A673 (cell line): Measurements from ENCODE around the gene GCNT3. TPM values are rescaled to one million over a fixed set of nuclear protein-coding genes. Genes with fewer than 3 reads are reported as not detected.
"Not testable (repeated sequence)": the region's sequence is repeated elsewhere in the genome, so short reads cannot be mapped to it uniquely, and the experiment has no call there.

ENCODE experiments used
- BruUV-seq: library from RNA; stranded (reverse); fragments of 400-500 nt; replicated peaks from 2 replicates; lab custom pipeline; 2021; lab: Mats Ljungman, UMichigan
- CTCF ChIA-PET: fragments of 300-600 bp; sonication (Branson Sonifier 250); formaldehyde crosslinking; loops from one replicate; lab custom pipeline; 2022; ENCODE audit warnings: antibody characterized with exemption; lab: Charles Lee
- POLR2A ChIA-PET: fragments of 300-600 bp; sonication (Branson Sonifier 250); formaldehyde crosslinking; loops from one replicate; lab custom pipeline; 2022; ENCODE audit warnings: antibody characterized with exemption; ENCODE audit not compliant: low non-redundant PET; lab: Charles Lee
- DNase-seq: peaks from one replicate; pipeline ENCODE4 v3.0.0-alpha.2; 2015; ENCODE audit warnings: low spot score
- H3K27ac ChIP-seq: fragments of 200-600 bp; sonication (generic); 2 replicates; pipeline ENCODE4 v1.5.1; 2016; ENCODE audit warnings: mixed run types, low read depth, mild to moderate bottlenecking, mixed read lengths, antibody characterized with exemption, low read length; ENCODE audit not compliant: poor library complexity, severe bottlenecking
- H3K27me3 ChIP-seq: fragments of 200-600 bp; sonication (generic); replicated peaks from 2 replicates; pipeline ENCODE4 v1.6.1; 2017; ENCODE audit warnings: mixed run types, low read depth, mild to moderate bottlenecking, mixed read lengths, antibody characterized with exemption, low read length; ENCODE audit not compliant: insufficient read depth, poor library complexity
- H3K36me3 ChIP-seq: fragments of 200-600 bp; sonication (generic); 2 replicates; pipeline ENCODE4 v1.6.1; 2016; ENCODE audit warnings: mixed run types, mild to moderate bottlenecking, mixed read lengths, antibody characterized with exemption, low read length; ENCODE audit not compliant: insufficient read depth, poor library complexity, severe bottlenecking
- H3K4me1 ChIP-seq: fragments of 200-600 bp; sonication (generic); 2 replicates; pipeline ENCODE4 v1.6.1; 2017; ENCODE audit warnings: mixed run types, mild to moderate bottlenecking, mixed read lengths, antibody characterized with exemption, low read length; ENCODE audit not compliant: insufficient read depth, poor library complexity, severe bottlenecking
- H3K4me3 ChIP-seq: fragments of 200-600 bp; sonication (generic); 2 replicates; pipeline ENCODE4 v1.5.1; 2016; ENCODE audit warnings: low read depth, mixed run types, mild to moderate bottlenecking, mixed read lengths, low read length; ENCODE audit not compliant: poor library complexity, severe bottlenecking
- H3K9me3 ChIP-seq: fragments of 200-600 bp; sonication (generic); 2 replicates; pipeline ENCODE4 v1.6.1; 2016; ENCODE audit warnings: mixed run types, low read depth, mild to moderate bottlenecking, mixed read lengths, antibody characterized with exemption, low read length; ENCODE audit not compliant: poor library complexity, severe bottlenecking
- EZH2 ChIP-seq: fragments of 200-600 bp; sonication (generic); IDR thresholded peaks from 2 replicates; pipeline ENCODE4 v1.6.1; 2017; ENCODE audit warnings: borderline replicate concordance, low read depth, mild to moderate bottlenecking, mixed read lengths, antibody characterized with exemption, low read length; ENCODE audit not compliant: poor library complexity, severe bottlenecking
- intact Hi-C: fragments of 100-400 bp; cut with micrococcal nuclease; formaldehyde crosslinking; loops from one replicate; pipeline ENCODE4 v1.10.0; 2022; ENCODE audit not compliant: unreplicated experiment
- total RNA-seq: library from RNA; stranded (reverse); gene quantifications from 2 replicates; pipeline ENCODE4 v1.2.3, GENCODE V29; 2021
- TF ChIP-seq, protein P1 (sequence below): fragments of 300-800, 200-600 bp; sonication (generic); conservative IDR thresholded peaks from 2 replicates; pipeline ENCODE4 v1.5.1; 2017; ENCODE audit warnings: low read depth, mild to moderate bottlenecking, antibody characterized with exemption, low read length, moderate library complexity, mixed read lengths

GCNT3 gene
- total RNA-seq, 1 experiment from 2014 or later, result not detected

DNA sequence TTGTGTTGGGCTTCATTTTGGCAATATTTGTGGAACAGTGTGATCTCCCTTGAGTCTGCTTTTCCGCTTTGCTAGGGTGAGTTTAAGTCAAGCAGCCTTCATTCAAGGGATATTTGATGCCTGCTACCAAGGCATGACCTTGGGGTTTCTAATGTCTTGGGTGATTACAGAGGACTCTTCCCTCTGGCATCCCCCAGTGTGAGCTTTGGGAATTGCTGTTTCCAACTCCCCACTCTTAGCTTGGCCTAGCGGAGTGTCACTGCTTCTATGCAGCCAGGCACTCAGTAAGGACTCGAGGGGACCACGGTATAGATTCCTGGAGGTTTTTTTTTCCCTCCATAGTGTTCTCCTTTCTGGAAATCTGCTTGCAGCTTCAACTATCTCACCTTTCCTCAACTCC, 21.1 kb downstream of the GCNT3 start:
- TF ChIP-seq, protein P1, sequence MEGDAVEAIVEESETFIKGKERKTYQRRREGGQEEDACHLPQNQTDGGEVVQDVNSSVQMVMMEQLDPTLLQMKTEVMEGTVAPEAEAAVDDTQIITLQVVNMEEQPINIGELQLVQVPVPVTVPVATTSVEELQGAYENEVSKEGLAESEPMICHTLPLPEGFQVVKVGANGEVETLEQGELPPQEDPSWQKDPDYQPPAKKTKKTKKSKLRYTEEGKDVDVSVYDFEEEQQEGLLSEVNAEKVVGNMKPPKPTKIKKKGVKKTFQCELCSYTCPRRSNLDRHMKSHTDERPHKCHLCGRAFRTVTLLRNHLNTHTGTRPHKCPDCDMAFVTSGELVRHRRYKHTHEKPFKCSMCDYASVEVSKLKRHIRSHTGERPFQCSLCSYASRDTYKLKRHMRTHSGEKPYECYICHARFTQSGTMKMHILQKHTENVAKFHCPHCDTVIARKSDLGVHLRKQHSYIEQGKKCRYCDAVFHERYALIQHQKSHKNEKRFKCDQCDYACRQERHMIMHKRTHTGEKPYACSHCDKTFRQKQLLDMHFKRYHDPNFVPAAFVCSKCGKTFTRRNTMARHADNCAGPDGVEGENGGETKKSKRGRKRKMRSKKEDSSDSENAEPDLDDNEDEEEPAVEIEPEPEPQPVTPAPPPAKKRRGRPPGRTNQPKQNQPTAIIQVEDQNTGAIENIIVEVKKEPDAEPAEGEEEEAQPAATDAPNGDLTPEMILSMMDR, result peak; percentile 41
- TF ChIP-seq EZH2, result no peak
- BruUV-seq, result no TSS peak

DNA sequence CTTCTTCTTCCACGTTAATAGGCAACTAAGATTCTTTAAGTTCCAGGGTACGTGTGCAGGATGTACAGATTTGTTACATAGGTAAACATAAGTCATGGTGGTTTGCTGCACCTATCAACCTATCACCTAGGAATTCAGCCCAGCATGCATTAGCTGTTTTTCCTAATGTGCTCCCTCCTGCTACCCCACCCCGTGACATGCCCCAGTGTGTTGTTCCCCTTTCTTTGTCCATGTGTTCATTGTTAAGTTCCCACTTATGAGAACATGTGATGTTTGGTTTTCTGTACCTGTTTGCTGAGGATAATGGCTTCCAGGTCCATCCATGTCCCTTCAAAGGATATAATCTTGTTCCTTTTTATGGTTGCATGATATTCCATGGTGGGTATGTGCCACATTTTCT, 24.6 kb downstream of the GCNT3 start:
- Histone ChIP-seq H3K9me3 (no peaks in the 10 kb centered on the region), H3K27ac (no peak overlapping the region), H3K4me3 (no peak overlapping the region), H3K27me3 (no peaks in the 10 kb centered on the region), H3K36me3 (peaks cover 13% of the 10 kb centered on the region), H3K4me1 (no peaks in the 10 kb centered on the region)
- ChIA-PET CTCF (no interaction called here), POLR2A (no interaction called here)
- no peak for DNase-seq
- TF ChIP-seq EZH2, result no peak
- TF ChIP-seq, protein P1, result no peak
- TSS peak; percentile 6 for BruUV-seq
- intact Hi-C loops, result no loop called here

More for the DNA sequence above, 21.1 kb downstream of the GCNT3 start:
- no peak overlapping the region for H3K4me3 ChIP-seq
- H3K27me3 ChIP-seq, result no peaks in the 10 kb centered on the region
- H3K4me1 ChIP-seq, result no peaks in the 10 kb centered on the region
- H3K9me3 ChIP-seq, result no peaks in the 10 kb centered on the region
- intact Hi-C loops, result no loop called here
- CTCF ChIA-PET, result interaction anchor here (0.9 kb wide), 1 partner anchor 100 kb away, joined by 3 read pairs; no protein-coding TSS in a partner anchor
- POLR2A ChIA-PET, result no interaction called here
- DNase-seq, result peak; percentile 17
- H3K27ac ChIP-seq, result no peak overlapping the region
- no peaks in the 10 kb centered on the region for H3K36me3 ChIP-seq

DNA sequence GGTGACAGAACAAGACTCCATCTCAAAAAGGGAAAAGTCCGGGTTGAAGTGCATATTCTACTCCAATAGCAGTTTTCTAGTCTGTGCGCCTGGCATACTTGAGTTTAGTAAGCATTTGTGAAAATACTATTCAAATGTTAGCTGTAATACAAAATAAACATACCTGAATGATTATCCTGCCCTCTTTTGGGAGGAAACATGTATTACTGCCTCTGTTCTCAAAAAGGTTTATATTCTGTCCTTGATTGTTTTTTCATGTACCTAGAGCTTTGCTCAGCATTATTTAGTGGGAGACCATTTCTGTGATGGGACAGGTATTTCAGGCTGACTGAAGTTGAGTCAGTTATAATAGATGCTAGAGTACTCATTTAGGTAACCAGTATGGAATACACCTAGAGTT, 25.9 kb downstream of the GCNT3 start:
- H3K4me3 ChIP-seq, DNase-seq, BruUV-seq, H3K27me3 ChIP-seq, H3K9me3 ChIP-seq, H3K27ac ChIP-seq, H3K4me1 ChIP-seq, POLR2A ChIA-PET, intact Hi-C loops: not testable (repeated sequence)
- CTCF ChIA-PET, result interaction anchor here (0.6 kb wide), 1 partner anchor 9 kb away, joined by 5 read pairs; no protein-coding TSS in a partner anchor
- peaks cover 13% of the 10 kb centered on the region for H3K36me3 ChIP-seq

DNA sequence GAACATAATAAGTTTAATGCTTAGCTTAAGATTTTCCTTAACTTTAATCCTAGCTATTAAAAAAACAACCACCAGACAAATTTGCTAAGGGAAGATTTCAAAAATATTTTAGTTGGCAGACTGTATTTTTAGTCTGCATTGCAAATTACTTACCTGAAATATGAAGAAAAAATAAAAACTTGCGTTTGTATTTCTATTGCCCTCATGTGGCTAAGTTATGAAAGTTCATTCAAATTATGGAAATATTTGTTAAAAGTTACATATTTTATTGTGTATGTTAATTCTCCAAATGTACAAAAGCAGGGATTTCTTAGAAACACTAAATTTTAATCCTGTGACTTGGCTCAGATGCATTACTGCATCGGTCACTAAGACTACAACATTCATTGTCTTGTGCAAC, 30.8 kb downstream of the GCNT3 start:
- no peak for DNase-seq
- Histone ChIP-seq H3K4me1 (no peaks in the 10 kb centered on the region), H3K9me3 (no peaks in the 10 kb centered on the region), H3K27me3 (no peaks in the 10 kb centered on the region), H3K27ac (no peak overlapping the region), H3K4me3 (no peak overlapping the region), H3K36me3 (peaks cover 16% of the 10 kb centered on the region)
- TF ChIP-seq, protein P1, result peak; percentile 34; the same call in 1 of the 2 replicates
- no peak for TF ChIP-seq EZH2
- no TSS peak for BruUV-seq
- ChIA-PET POLR2A (no interaction called here), CTCF (no interaction called here)
- intact Hi-C loops, result no loop called here
